Subcutaneous adipose tissue (tissue), 4 donors: Measurements from ENCODE around the gene ENPP3. TPM values are rescaled to one million over a fixed set of nuclear protein-coding genes. Genes with fewer than 3 reads are reported as not detected.

Experiments
- CTCF ChIP-seq: fragments of 450-650 bp; IDR thresholded peaks from one replicate; pipeline ENCODE4 v1.5.1; 2016; ENCODE audit warnings: low read depth, mild to moderate bottlenecking, control low read depth, antibody characterized with exemption, moderate library complexity
- total RNA-seq, 4 donors: library from RNA; depleted of rRNA; stranded (reverse); fragments of >200 nt; gene quantifications; one replicate each; pipeline ENCODE4 v1.1.0, GENCODE V29; 2016

Gene ENPP3
- total RNA-seq, 4 donors from 2014 or later, result 0.33 to 1.3 (median 0.80) TPM

GRCh38 chr6:131682442-131682841 lies 45.3 kb downstream of the ENPP3 start:
- no peak for TF ChIP-seq CTCF

DNA sequence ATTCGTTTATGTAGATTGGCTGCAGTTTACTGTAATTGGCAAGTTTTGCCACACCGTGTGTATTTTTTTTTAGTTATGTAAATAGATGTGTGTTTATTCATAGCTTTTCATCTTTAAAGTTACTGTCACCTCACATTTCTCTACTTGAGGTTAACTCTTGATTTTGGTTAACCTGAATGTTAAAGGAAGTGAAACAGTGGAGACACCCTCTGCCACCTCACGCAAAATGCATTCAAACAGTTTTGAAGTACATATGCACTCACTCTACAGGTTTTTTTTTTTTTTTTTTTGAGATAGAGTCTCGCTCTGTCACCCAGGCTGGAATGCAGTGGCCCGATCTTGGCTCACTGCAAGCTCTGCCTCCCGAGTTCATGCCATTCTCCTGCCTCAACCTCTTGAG lies 46.4 kb downstream of the ENPP3 start:
- TF ChIP-seq CTCF, result no peak

DNA sequence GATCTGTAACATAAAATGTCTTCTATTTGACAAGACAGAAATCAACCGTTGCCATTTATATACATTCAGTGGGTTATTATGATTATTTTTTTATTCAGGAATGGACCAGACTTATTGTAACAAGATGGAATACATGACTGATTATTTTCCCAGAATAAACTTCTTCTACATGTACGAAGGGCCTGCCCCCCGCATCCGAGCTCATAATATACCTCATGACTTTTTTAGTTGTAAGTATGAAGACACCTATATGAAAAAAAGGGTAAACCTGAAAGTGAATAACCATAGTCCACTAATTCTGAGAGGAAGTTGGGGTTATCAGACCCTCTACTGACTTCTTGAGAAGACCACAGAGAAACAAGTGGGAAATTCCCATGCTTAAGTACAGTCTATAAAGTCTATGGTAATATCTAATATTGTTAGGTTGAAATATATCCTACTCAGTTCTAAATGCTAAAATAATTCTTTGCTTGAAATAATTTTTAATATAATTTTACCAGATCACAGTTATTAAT lies 48.2 kb downstream of the ENPP3 start:
- TF ChIP-seq CTCF, result no peak

DNA sequence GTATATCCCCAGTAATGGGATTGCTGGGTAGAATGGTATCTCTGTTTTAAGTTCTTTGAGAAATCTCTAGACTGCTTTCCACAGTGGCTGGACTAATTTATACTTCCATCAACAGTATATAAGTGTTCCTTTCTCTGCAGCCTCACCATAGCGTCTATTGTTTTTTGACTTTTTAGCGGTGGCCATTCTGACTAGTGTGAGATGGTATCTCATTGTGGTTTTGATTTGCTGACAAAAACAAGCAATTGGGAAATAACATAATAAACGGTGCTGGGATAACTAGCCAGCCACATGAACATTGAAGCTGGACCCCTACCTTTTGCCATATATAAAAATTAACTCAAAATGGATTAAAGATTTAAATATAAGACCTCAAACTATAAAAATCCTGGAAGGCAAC lies 49.9 kb downstream of the ENPP3 start:
- TF ChIP-seq CTCF, result no peak

GRCh38 chr6:131688286-131688685 lies 51.2 kb downstream of the ENPP3 start:
- no peak for TF ChIP-seq CTCF

DNA sequence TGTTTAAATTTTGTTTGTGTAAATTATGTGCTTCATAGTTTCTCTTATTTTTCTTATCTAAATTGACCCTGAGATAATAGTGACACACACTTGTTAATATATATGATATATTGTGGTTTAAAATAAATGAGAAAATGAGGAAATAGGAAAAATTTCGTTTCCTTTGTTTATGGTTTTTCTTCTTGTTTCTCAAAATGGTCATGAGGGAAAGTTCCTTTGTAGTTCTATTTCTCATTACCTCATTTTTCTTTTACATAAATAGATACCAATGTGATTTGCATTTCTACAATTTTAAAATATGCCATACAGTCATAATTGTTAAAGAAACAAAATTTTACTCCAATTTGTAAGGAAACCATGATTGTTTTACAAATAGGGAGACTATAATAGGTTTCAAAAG lies 54.9 kb downstream of the ENPP3 start:
- TF ChIP-seq CTCF, result no peak

- TF ChIP-seq CTCF, result no peak
Observed at GRCh38 chr6:131692589-131692988, 55.5 kb downstream of the ENPP3 start.

- TF ChIP-seq CTCF, result no peak
Observed at GRCh38 chr6:131693384-131693783, 56.3 kb downstream of the ENPP3 start.
